GM21447 (cell line): Measurements from ENCODE around the gene ULBP3.
"Not testable (repeated sequence)": the region's sequence is repeated elsewhere in the genome, so short reads cannot be mapped to it uniquely, and the experiment has no call there.

Experiments used
- ATAC-seq: cut with Tn5 transposase; IDR thresholded peaks from one replicate; pipeline ENCODE4 v1.9.1; 2021; ENCODE audit not compliant: unreplicated experiment

ULBP3 gene

GRCh38 chr6:150017186-150017521 lies 51.8 kb downstream of the ULBP3 start:
- ATAC-seq, result not testable (repeated sequence)

DNA sequence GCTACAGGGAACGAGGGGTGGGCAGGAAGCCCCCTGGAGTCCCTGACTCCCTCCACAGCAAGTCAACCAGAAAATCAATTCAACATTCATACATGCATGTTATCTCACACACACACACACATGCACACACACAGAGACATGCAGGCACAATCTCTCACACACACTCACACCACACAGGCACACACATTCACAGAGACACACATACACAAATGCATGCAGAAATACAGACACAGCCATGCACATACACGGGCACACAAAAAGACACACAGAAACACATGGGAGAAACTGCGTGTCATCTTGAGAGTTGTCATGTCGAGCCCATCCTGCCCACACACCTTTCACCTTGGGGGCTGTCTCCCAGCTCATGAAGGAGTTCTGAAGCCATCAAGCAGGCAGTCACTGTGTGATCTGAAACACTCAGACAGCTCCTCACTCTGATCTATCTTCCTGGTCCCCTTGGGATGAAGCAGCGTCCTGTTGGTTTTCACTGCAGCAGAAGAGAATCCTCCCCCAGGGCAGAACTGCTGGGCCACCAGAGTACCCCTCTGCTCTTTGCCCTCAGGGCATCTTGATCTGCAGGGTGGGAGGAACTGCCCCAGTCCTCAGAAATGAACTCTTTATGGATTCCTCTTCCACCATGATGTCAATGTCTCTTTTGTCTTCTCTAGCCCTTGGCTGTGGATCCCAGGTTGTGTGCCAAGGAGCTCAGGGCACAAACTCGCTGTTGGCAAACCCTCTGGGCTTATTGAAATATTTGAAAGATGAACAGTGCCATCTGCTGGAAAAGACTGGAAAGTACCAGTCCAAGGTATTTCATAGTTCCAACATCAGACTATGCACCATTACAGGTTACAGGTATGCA lies 52.4 kb downstream of the ULBP3 start:
- ATAC-seq, result no peak

DNA sequence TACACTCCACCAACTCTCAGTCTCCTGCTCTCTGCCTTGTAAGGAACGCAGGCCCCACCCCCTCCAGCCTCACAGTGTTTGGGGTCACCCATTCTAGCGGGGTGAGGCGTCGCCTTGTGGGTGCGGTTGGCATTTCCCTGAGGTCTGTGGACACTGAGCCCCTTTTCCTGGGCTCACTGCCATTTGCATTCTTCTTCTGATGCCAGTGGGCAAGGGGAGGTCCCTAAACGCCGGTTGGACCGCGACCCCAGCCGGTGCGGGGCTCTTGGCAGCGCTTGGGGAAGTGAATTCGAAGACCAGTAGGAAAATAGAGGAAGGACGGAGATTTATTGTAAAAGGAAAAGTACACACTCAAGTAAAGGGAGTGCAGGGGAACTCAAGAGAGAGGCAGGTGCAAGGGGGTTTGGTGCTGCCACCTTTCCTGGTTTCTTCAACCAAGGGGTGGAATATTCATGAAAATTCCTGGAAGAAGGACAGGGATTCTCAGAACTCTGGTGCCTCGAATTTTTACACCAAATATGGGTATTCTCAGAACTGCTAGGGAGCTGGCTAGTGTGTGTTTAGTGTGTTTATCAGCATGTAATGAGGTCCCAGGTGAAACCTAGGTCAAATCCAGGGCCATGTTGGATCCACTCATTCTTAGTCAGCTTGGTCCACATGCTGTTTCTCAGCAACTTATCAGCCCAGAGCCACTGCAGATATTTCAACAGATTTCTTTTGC lies 53.5 kb downstream of the ULBP3 start:
- not testable (repeated sequence) for ATAC-seq

- ATAC-seq, result not testable (repeated sequence)
Measured at GRCh38 chr6:150014623-150015280, 54.2 kb downstream of the ULBP3 start.

DNA sequence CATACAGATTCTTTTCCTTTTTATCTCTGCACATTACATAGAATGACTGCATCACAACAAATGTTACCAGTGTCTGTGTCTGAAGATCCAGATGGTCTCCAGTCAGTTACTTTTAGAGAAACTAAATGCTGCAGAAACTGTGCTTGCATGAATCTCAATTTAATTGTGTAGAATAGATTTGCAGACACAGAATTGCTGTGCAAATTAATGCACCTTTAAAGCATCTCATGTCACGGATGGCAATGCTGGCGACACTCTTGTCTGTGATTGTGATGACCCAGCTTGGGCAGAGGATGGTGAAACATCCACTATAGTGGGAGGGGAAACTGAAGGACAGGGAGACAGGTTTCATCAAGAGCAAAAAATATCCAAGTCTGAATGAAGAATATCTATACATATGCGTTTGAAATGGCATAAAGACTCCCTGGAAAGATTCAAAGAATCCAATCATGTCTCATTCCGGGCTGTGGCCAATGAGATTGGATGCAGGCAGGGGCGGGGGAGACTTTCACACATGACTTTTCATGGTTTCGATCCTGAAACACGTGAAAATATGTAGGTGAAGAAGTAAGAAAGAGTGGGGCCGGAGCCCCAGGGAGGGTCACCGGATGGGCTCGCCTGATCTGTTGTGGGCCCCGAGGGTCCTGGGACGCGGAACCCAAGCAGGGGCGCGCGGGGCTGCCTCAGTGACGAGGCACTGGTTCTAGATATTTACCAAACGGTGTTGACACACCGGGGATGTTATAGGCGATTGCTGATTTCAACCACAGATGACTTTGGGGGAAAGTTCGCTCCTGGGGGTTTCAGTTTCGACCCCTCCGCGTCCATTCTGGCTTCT lies 54.9 kb downstream of the ULBP3 start:
- not testable (repeated sequence) for ATAC-seq

- ATAC-seq, result not testable (repeated sequence)
Measured at GRCh38 chr6:150012846-150013784, 55.8 kb downstream of the ULBP3 start.
